Caco-2 (cell line): ENCODE measurements around the gene GRK1. TPM values are rescaled to one million over a fixed set of nuclear protein-coding genes. Genes with fewer than 3 reads are reported as not detected.

Experiments
- BruUV-seq: library from RNA; stranded (reverse); fragments of 400-500 nt; replicated peaks from 2 replicates; lab custom pipeline; 2021; lab: Mats Ljungman, UMichigan
- CTCF ChIA-PET: fragments of 300-600 bp; sonication (Branson Sonifier 250); formaldehyde crosslinking; loops from one replicate; lab custom pipeline; 2022; ENCODE audit warnings: antibody characterized with exemption; lab: Charles Lee
- POLR2A ChIA-PET: fragments of 300-600 bp; sonication (Branson Sonifier 250); formaldehyde crosslinking; loops from one replicate; lab custom pipeline; 2022; ENCODE audit warnings: antibody characterized with exemption; lab: Charles Lee
- DNase-seq, 2 experiments: peaks; one replicate each; pipeline versions ENCODE4 v3.0.0 to v3.0.0-alpha.2; 2020 to 2022
- H3K27me3 ChIP-seq: replicated peaks from 2 replicates; pipeline ENCODE4 v1.6.0; 2011; ENCODE audit warnings: low read length; ENCODE audit not compliant: control insufficient read depth, insufficient read depth
- H3K36me3 ChIP-seq: 2 replicates; pipeline ENCODE4 v1.5.1; 2011; ENCODE audit warnings: low read length; ENCODE audit not compliant: control insufficient read depth, insufficient read depth
- H3K4me1 ChIP-seq: fragments of 250-450 bp; sonication (Bioruptor Pico); 2 replicates; pipeline ENCODE4 v1.5.1; 2020; ENCODE audit warnings: mild to moderate bottlenecking
- H3K4me3 ChIP-seq: 2 replicates; pipeline ENCODE4 v1.5.1; 2011; ENCODE audit warnings: low read depth, mild to moderate bottlenecking, control low read depth, low read length
- H3K9me3 ChIP-seq: fragments of 250-450 bp; sonication (Bioruptor Pico); 2 replicates; pipeline ENCODE4 v1.5.1; 2020; ENCODE audit warnings: mild to moderate bottlenecking, moderate library complexity
- H3K27ac Mint-ChIP-seq: one replicate; pipeline ENCODE4 v1.8.0; 2022; ENCODE audit warnings: mixed read lengths; ENCODE audit not compliant: unreplicated experiment
- H3K27me3 Mint-ChIP-seq: one replicate; pipeline ENCODE4 v1.8.0; 2022; ENCODE audit warnings: mixed read lengths; ENCODE audit not compliant: insufficient read depth, unreplicated experiment
- H3K36me3 Mint-ChIP-seq: one replicate; pipeline ENCODE4 v1.8.0; 2022; ENCODE audit warnings: mild to moderate bottlenecking, mixed read lengths; ENCODE audit not compliant: insufficient read depth, unreplicated experiment
- H3K4me1 Mint-ChIP-seq: one replicate; pipeline ENCODE4 v1.8.0; 2022; ENCODE audit warnings: low read depth, mixed read lengths; ENCODE audit not compliant: unreplicated experiment
- H3K4me3 Mint-ChIP-seq: one replicate; pipeline ENCODE4 v1.8.0; 2022; ENCODE audit warnings: mild to moderate bottlenecking, moderate library complexity, mixed read lengths; ENCODE audit not compliant: unreplicated experiment
- H3K9me3 Mint-ChIP-seq: one replicate; pipeline ENCODE4 v1.8.0; 2022; ENCODE audit warnings: mixed read lengths; ENCODE audit not compliant: unreplicated experiment
- CTCF ChIP-seq, 2 experiments: fragments of 200-600 bp in 1 of 2; IDR thresholded peaks; 1 replicate in 1 of 2; 2 replicates in 1 of 2; pipeline versions ENCODE4 v1.5.1 to v1.8.0; 2011 to 2022; ENCODE audit warnings: antibody characterized with exemption in 1 of 2, control low read depth in 1 of 2, inconsistent platforms in 1 of 2, low read depth in 1 of 2, low read length in 1 of 2, mild to moderate bottlenecking in 1 of 2, moderate library complexity in 1 of 2; ENCODE audit not compliant: insufficient read depth in 1 of 2, severe bottlenecking in 1 of 2, unreplicated experiment in 1 of 2
- intact Hi-C: fragments of 100-400 bp; cut with micrococcal nuclease; formaldehyde crosslinking; loops from one replicate; pipeline ENCODE4 v1.10.0; 2022; ENCODE audit not compliant: unreplicated experiment
- total RNA-seq: library from RNA; stranded (reverse); gene quantifications from 2 replicates; pipeline ENCODE4 v1.2.3, GENCODE V29; 2022

GRK1 gene
- total RNA-seq, 1 experiment from 2014 or later, result not detected

- no peak for DNase-seq
- no peaks in the 10 kb centered on the region; the same call in 1 of the 2 replicates for H3K9me3 ChIP-seq
- H3K27ac Mint-ChIP-seq, result no peak overlapping the region
- ChIA-PET POLR2A (interaction anchor here (0.6 kb wide), 1 partner anchor 153 kb away, joined by 3 read pairs; no protein-coding TSS in a partner anchor), CTCF (no interaction called here)
- no peaks in the 10 kb centered on the region for H3K36me3 Mint-ChIP-seq
- H3K36me3 ChIP-seq, result no peaks in the 10 kb centered on the region
- no peaks in the 10 kb centered on the region for H3K9me3 Mint-ChIP-seq
- no peak overlapping the region for H3K4me3 Mint-ChIP-seq
- no peaks in the 10 kb centered on the region for H3K27me3 ChIP-seq
- H3K4me3 ChIP-seq, result no peak overlapping the region
- BruUV-seq, result no TSS peak
- H3K27me3 Mint-ChIP-seq, result no peaks in the 10 kb centered on the region
- no peak for TF ChIP-seq CTCF (IDR thresholded peaks at IDR 0.05; ENCODE audit: insufficient read depth in 1 of 2, low read depth in 1 of 2, low read length in 1 of 2, severe bottlenecking in 1 of 2, unreplicated experiment in 1 of 2)
- intact Hi-C loops, result no loop called here
- H3K4me1 ChIP-seq, result peaks cover 10% of the 10 kb centered on the region; the same call in 1 of the 2 replicates
- H3K4me1 Mint-ChIP-seq, result no peaks in the 10 kb centered on the region
Observed at GRCh38 chr13:113740286-113740556, 73.2 kb downstream of the GRK1 start.

- ChIA-PET POLR2A (interaction anchor here (0.6 kb wide), 1 partner anchor 154 kb away, joined by 3 read pairs; no protein-coding TSS in a partner anchor), CTCF (interaction anchor here (0.6 kb wide), 1 partner anchor 123 kb away, joined by 3 read pairs; no protein-coding TSS in a partner anchor)
- no peak for DNase-seq
- H3K27me3 ChIP-seq, result no peaks in the 10 kb centered on the region
- Mint-ChIP-seq H3K36me3 (no peaks in the 10 kb centered on the region), H3K27ac (no peak overlapping the region), H3K9me3 (no peaks in the 10 kb centered on the region), H3K27me3 (no peaks in the 10 kb centered on the region), H3K4me3 (no peak overlapping the region), H3K4me1 (peaks cover 2% of the 10 kb centered on the region)
- H3K4me3 ChIP-seq, result no peak overlapping the region
- intact Hi-C loops, result no loop called here
- no TSS peak for BruUV-seq
- H3K4me1 ChIP-seq, result peaks cover 10% of the 10 kb centered on the region; the same call in 1 of the 2 replicates
- no peaks in the 10 kb centered on the region; the same call in 1 of the 2 replicates for H3K9me3 ChIP-seq
- no peak for TF ChIP-seq CTCF (IDR thresholded peaks at IDR 0.05; ENCODE audit: insufficient read depth in 1 of 2, low read depth in 1 of 2, low read length in 1 of 2, severe bottlenecking in 1 of 2, unreplicated experiment in 1 of 2)
- H3K36me3 ChIP-seq, result no peaks in the 10 kb centered on the region
Observed at GRCh38 chr13:113740661-113741060, 73.6 kb downstream of the GRK1 start.

- H3K27ac Mint-ChIP-seq, result no peak overlapping the region
- TF ChIP-seq CTCF (IDR thresholded peaks at IDR 0.05; ENCODE audit: insufficient read depth in 1 of 2, low read depth in 1 of 2, low read length in 1 of 2, severe bottlenecking in 1 of 2, unreplicated experiment in 1 of 2), result no peak
- peaks cover 15% of the 10 kb centered on the region for H3K4me1 ChIP-seq
- no peak overlapping the region for H3K4me3 Mint-ChIP-seq
- BruUV-seq, result no TSS peak
- H3K27me3 Mint-ChIP-seq, result no peaks in the 10 kb centered on the region
- no peak for DNase-seq
- no peaks in the 10 kb centered on the region for H3K36me3 Mint-ChIP-seq
- no peaks in the 10 kb centered on the region for H3K9me3 Mint-ChIP-seq
- no peaks in the 10 kb centered on the region for H3K36me3 ChIP-seq
- H3K4me3 ChIP-seq, result no peak overlapping the region
- intact Hi-C loops, result no loop called here
- H3K27me3 ChIP-seq, result no peaks in the 10 kb centered on the region
- CTCF ChIA-PET, result interaction anchor here (0.6 to 1.6 kb wide), 3 partner anchors 16 to 124 kb away, joined by 3 read pairs; no protein-coding TSS in a partner anchor
- POLR2A ChIA-PET, result no interaction called here
- H3K4me1 Mint-ChIP-seq, result peaks cover 8% of the 10 kb centered on the region
- H3K9me3 ChIP-seq, result no peaks in the 10 kb centered on the region
Observed at GRCh38 chr13:113741191-113741668, 74.2 kb downstream of the GRK1 start.
